GM19397 (cell line): Measurements from ENCODE around the gene PLEKHG4B.

Experiments
- ATAC-seq: cut with Tn5 transposase; IDR thresholded peaks from one replicate; pipeline ENCODE4 v1.9.1; 2021; ENCODE audit warnings: mild to moderate bottlenecking, moderate library complexity; ENCODE audit not compliant: unreplicated experiment

The PLEKHG4B gene

GRCh38 chr5:128446-128845 lies 36.5 kb downstream of the PLEKHG4B start:
- ATAC-seq = no peak

DNA sequence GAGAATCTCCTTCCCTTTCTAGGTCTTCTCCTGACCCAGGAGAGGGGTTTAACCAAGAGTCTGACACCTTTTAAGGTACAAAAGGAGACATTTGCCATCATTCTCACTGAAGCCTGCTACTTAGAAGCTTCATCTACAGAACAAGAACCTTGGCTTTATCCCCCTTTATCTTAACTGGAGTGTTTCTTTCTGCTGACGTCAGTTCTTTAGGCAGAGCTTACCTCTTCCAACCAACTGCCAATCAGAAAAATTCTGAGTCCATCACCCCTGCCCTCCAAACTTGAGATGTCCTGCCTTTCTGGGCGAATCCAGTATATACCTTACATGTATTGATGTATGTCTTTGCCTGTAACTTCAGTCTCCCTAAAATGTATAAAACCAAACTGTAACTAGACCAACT lies 37.2 kb downstream of the PLEKHG4B start:
- no peak for ATAC-seq

- no peak for ATAC-seq
Measured at GRCh38 chr5:129820-130219, 37.9 kb downstream of the PLEKHG4B start.

- no peak for ATAC-seq
Measured at GRCh38 chr5:130601-131131, 38.7 kb downstream of the PLEKHG4B start.

- ATAC-seq = no peak
Measured at GRCh38 chr5:136901-137300, 44.9 kb downstream of the PLEKHG4B start.

DNA sequence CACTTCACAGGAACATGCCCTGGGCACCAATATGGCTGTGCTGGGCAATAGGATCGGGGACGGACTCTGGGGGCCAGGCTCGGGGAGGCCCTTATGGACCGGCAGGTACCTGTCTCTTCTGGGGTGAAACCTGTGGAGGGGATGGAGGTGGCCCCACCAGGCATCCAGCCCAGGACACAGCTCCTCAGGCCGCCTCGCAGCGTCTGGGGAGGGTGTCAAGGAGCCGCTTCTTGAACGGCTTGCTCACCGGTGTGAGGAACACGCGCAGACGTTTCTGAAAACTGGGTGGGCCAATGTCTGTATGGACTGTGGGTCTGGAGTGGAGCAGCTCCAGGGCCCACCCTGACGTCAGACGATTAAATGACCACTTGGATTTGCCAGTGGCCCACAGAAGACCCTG lies 45.8 kb downstream of the PLEKHG4B start:
- no peak for ATAC-seq

GRCh38 chr5:138936-139335 lies 47.0 kb downstream of the PLEKHG4B start:
- no peak for ATAC-seq

DNA sequence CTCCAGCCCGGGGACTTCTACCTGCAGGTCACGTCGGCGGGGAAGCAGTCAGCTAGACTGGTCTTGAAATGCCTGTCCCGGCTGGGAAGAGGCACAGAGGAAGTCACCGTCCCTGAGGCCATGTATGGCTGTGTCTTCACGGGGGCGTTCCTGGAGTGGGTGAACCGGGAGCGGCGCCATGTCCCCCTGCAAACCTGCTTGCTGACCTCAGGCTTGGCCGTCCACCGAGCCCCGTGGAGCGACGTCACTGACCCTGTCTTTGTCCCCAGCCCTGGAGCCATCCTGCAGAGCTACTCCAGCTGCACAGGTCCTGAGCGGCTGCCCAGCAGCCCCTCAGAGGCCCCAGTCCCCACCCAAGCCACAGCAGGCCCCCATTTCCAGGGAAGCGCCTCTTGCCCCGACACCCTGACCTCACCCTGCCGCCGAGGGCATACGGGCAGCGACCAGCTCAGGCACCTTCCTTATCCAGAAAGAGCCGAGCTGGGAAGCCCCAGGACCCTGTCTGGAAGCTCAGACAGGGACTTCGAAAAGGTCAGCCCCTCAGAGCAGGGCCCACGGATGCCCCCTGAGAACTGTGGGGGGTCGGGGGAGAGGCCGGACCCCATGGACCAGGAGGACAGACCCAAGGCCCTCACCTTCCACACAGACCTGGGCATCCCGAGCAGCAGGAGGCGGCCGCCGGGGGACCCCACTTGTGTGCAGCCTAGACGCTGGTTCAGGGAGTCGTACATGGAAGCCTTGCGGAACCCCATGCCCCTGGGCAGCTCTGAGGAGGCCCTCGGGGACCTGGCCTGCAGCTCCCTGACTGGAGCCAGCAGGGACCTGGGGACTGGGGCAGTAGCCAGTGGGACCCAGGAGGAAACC lies 47.8 kb downstream of the PLEKHG4B start:
- ATAC-seq = no peak

DNA sequence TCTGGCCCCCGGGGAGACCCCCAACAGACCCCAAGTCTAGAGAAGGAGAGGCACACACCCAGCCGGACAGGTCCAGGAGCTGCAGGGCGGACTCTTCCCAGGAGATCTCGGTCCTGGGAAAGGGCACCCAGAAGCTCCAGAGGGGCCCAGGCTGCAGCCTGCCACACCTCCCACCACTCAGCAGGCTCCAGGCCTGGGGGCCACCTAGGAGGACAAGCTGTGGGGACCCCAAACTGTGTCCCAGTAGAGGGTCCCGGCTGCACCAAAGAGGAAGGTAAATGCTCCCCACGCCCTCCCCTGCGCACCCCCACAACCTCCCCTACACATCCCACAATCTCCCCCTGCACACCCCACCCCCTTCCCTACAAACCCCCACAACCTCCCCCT lies 48.5 kb downstream of the PLEKHG4B start:
- ATAC-seq = no peak

GRCh38 chr5:141211-141610 lies 49.2 kb downstream of the PLEKHG4B start:
- no peak for ATAC-seq

DNA sequence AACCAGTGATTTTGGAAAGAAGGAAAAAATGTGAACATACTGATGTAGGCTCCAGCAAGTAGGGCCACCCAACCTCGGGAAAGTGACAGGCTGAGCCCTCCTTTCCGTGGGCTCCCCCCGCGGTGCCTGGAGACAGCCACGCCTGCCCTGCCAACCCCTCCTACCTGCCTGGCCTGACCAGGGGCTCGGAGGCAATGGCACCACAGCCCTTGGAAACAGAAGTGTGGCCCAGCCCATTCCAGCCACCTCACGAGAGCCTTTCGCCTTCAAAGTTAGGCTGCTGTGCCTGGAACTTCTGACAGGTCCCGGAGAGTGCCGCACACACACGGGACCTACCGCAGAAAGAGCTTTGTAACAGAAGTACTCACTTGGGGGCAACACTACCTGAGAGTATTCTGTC lies 49.8 kb downstream of the PLEKHG4B start:
- no peak for ATAC-seq

DNA sequence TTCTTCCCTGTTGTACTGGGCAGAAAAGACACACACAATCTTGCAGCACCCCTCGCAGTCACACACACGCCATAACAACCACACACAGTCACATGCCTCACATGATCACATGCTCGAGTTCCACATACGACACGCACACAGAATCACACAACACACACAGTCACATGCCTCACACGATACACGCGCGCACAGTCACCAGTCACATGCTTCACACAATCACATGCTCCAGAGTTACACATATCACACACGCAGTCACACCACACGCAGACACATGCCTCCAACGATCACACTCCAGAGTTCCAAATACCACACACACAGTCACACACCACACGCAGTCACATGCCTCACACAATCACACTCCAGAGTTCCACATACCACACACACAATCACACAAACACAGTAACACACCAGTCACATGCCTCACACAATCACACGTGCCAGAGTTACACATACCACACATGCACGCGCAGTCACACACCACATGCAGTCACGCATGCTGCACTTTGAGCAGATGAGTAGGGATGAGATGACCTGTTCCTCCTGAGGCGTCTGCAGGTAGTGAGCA lies 50.4 kb downstream of the PLEKHG4B start:
- no peak for ATAC-seq

DNA sequence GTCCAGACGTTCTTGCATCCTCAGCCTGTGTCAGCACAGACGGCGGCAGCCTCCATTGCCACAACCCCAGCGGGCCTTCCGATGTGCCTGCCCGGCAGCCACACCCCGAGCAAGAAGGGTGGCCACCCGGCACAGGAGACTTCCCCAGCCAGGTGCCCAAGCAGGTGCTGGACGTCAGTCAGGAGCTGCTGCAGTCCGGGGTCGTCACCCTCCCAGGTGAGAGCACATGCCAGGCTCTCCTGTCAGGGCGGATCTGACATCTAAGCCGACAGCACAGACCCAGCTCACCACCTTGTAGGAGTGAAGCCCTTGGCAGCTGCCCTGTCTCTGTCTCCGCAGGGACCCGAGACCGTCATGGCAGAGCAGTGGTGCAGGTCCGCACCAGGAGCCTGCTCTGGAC lies 51.1 kb downstream of the PLEKHG4B start:
- ATAC-seq = no peak

GRCh38 chr5:144941-145340 lies 53.0 kb downstream of the PLEKHG4B start:
- no peak for ATAC-seq

DNA sequence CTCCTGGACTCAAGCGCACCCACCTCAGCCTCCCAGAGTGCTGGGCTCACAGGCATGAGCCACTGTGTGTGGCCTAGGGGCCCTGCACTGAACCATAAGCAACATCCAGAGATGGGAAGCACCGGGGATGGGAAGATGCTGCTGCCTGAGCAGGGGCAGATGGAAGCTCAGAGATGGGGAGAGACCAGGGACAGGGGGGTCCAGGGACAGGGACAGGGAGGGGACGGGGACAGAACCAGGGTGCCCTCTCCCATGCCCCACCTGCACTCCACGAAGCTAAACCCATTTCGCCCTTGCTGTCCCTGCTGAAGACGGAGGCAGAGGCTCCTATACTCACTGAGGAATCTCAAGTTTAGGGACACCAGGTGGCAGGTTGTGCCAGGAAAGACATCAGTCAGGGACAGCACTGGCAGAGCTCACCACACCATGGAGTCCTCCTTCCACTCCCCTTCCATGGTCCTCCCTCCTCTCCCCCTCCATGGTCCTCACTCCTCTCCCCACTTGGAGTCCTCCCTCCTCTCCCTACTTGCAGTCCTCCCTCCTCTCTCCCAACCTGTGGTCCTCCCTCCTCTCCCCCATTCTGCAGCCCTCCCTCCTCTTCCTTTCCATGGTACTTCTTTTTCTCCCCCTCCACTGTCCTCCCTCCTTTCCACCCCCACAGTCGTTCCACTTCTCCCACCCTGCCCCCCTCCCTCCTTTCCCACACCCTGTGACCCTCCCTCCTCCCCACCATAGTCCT lies 53.8 kb downstream of the PLEKHG4B start:
- no peak for ATAC-seq

- ATAC-seq = no peak
Measured at GRCh38 chr5:147751-148150, 55.8 kb downstream of the PLEKHG4B start.

- ATAC-seq = no peak
Measured at GRCh38 chr5:149745-150485, 57.9 kb downstream of the PLEKHG4B start.

- ATAC-seq = no peak
Measured at GRCh38 chr5:150746-151145, 58.8 kb downstream of the PLEKHG4B start.

DNA sequence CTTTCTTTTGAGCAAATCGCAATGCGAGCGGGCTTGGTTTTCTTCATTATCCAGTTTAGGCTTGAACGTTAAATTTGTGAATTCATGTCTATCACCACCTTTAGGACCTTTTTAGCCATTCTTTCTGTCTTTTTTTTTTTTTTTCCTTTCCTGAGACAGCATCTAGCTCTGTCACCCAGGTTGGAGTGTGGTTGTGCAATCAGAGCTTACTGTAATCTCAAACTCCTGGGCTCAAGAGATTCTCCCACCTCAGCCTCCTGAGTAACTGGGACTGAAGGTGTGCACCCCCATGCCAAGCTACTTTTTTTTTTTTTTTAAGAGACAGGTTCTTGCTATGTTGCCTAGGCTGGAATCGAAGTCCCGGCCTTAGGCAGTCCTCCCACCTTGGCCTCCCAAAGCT lies 60.1 kb downstream of the PLEKHG4B start:
- ATAC-seq = no peak

GRCh38 chr5:153256-153655 lies 61.3 kb downstream of the PLEKHG4B start:
- ATAC-seq = no peak

DNA sequence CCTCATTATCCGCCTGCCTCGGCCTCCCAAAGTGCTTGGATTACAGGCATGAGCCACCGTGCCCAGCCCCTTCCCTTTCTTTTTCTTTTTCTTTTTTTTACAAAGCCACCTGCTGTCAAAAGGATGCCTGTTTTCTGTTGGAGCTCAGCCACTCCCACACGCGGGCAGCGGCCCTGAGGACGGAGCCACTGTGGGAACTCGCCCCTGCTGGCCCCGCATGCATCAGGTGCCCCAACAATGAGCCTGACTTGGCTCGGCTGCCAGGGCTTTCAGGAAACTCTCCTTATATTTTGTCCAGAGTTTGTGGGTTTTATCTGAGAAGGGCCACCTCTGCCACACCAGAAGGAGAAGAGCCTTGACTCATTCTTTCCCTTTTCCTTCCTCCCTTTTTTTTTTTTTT lies 62.3 kb downstream of the PLEKHG4B start:
- no peak for ATAC-seq
